ENCODE measurements around the gene PCDHGB1.

Gene PCDHGB1

DNA sequence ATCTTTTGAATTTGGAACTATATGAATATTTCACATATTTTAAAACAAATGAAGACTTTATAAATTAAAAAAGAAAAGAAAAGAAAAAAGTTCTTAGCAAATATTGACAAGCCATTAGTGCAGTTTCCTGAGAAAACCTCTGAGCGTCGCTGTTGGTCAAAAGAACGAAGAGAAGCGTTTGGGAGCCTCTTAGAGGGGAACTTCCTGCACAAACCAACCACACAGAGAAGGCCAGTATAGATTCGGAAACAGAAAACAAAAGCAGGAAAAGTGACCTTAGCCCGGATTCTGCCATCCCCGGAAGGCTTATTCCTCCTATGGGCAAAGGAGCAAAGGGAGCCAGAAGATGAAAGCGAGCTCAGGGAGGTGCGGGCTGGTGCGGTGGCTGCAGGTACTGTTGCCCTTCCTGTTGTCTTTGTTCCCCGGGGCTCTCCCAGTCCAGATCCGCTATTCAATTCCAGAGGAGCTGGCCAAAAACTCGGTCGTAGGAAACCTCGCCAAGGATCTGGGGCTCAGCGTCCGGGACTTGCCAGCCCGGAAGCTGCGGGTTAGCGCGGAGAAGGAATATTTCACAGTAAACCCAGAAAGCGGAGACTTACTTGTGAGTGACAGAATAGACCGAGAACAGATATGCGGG, 10.0 kb downstream of the PCDHGB1 start, which contains the start of gene PCDHGB2:
Gene PCDHGB2 (plus strand): TSS at position 205 of the 637 bp plus-strand sequence. CDS start 142 bp downstream, at position 347.
- H3K9ac ChIP-seq (ENCODE audit: low read length) = peak within 1 kb of the TSS; percentile 47; the same call in 1 of the 2 replicates
- peak within 1 kb of the TSS; percentile 84 for H2AFZ ChIP-seq (ENCODE audit: low read depth, low read length)
- no peaks in the 10 kb centered on the region for H3K4me1 ChIP-seq (ENCODE audit: low read length)
- H3K4me3 ChIP-seq (ENCODE audit: low read length) = peak within 1 kb of the TSS; percentile 74
- peak within 1 kb of the TSS; percentile 71 for H3K4me2 ChIP-seq (ENCODE audit: low read length)
- H3K9me3 ChIP-seq (ENCODE audit: insufficient read depth, low read length) = no peaks in the 10 kb centered on the region
- H3K36me3 ChIP-seq (replicated peaks; ENCODE audit: low read depth, low read length) = no peaks in the 10 kb centered on the region
- no peaks in the 10 kb centered on the region for H3K27me3 ChIP-seq (ENCODE audit: low read depth, low read length)
- no peak within 1 kb of the TSS for H3K27ac ChIP-seq (ENCODE audit: low read length)
- H4K20me1 ChIP-seq (ENCODE audit: insufficient read depth, low read length) = no peaks in the 10 kb centered on the region
- H3K79me2 ChIP-seq (ENCODE audit: low read length) = no peaks in the 10 kb centered on the region
- no peak for TF ChIP-seq EZH2phosphoT487 (IDR thresholded peaks at IDR 0.05; ENCODE audit: low read depth)
- TF ChIP-seq, protein P1, sequence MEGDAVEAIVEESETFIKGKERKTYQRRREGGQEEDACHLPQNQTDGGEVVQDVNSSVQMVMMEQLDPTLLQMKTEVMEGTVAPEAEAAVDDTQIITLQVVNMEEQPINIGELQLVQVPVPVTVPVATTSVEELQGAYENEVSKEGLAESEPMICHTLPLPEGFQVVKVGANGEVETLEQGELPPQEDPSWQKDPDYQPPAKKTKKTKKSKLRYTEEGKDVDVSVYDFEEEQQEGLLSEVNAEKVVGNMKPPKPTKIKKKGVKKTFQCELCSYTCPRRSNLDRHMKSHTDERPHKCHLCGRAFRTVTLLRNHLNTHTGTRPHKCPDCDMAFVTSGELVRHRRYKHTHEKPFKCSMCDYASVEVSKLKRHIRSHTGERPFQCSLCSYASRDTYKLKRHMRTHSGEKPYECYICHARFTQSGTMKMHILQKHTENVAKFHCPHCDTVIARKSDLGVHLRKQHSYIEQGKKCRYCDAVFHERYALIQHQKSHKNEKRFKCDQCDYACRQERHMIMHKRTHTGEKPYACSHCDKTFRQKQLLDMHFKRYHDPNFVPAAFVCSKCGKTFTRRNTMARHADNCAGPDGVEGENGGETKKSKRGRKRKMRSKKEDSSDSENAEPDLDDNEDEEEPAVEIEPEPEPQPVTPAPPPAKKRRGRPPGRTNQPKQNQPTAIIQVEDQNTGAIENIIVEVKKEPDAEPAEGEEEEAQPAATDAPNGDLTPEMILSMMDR (IDR thresholded peaks at IDR 0.05; ENCODE audit: low read depth, low read length) = peak; percentile 53

DNA sequence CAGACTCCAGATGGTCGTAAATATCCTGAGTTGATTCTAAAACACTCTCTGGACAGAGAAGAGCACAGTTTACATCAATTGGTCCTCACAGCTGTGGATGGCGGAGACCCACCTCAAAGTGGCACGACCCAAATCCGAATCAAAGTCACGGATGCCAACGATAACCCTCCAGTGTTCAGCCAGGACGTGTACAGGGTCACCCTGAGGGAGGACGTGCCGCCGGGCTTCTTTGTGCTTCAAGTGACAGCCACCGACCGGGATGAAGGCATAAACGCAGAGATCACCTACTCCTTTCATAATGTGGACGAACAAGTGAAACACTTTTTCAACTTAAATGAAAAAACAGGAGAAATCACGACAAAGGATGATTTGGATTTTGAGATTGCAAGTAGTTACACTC, 10.8 kb downstream of the PCDHGB1 start:
- no peak overlapping the region for H3K4me3 ChIP-seq (ENCODE audit: low read length)
- no peak overlapping the region for H3K4me2 ChIP-seq (ENCODE audit: low read length)
- no peaks in the 10 kb centered on the region for H4K20me1 ChIP-seq (ENCODE audit: insufficient read depth, low read length)
- no peaks in the 10 kb centered on the region for H3K4me1 ChIP-seq (ENCODE audit: low read length)
- no peak overlapping the region; the same call in 1 of the 2 replicates for H2AFZ ChIP-seq (ENCODE audit: low read depth, low read length)
- no peak for TF ChIP-seq EZH2phosphoT487 (IDR thresholded peaks at IDR 0.05; ENCODE audit: low read depth)
- TF ChIP-seq, protein P1 (IDR thresholded peaks at IDR 0.05; ENCODE audit: low read depth, low read length) = no peak
- no peaks in the 10 kb centered on the region for H3K9me3 ChIP-seq (ENCODE audit: insufficient read depth, low read length)
- no peak overlapping the region for H3K27ac ChIP-seq (ENCODE audit: low read length)
- H3K79me2 ChIP-seq (ENCODE audit: low read length) = no peaks in the 10 kb centered on the region
- no peak overlapping the region for H3K9ac ChIP-seq (ENCODE audit: low read length)
- H3K36me3 ChIP-seq (replicated peaks; ENCODE audit: low read depth, low read length) = no peaks in the 10 kb centered on the region
- H3K27me3 ChIP-seq (ENCODE audit: low read depth, low read length) = no peaks in the 10 kb centered on the region

DNA sequence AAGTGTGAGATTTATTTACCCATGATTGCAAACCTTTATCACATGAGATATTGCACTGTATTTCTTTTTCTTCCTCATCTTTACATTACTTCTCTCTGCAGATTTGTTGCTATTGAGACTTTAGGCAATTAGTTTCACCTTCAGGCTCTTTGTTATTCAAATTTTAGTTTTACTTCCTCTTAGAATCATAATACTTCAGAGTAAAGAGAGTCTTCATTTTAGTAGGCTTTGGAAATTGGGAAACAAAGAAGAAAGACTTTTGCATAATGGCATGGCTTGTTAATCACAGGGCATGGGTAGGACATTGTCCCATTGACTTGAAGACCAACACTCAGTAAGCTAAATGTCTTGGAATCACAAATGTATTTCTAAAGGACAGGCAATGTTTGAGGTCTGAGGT, 12.8 kb downstream of the PCDHGB1 start:
- no peaks in the 10 kb centered on the region for H3K9me3 ChIP-seq (ENCODE audit: insufficient read depth, low read length)

DNA sequence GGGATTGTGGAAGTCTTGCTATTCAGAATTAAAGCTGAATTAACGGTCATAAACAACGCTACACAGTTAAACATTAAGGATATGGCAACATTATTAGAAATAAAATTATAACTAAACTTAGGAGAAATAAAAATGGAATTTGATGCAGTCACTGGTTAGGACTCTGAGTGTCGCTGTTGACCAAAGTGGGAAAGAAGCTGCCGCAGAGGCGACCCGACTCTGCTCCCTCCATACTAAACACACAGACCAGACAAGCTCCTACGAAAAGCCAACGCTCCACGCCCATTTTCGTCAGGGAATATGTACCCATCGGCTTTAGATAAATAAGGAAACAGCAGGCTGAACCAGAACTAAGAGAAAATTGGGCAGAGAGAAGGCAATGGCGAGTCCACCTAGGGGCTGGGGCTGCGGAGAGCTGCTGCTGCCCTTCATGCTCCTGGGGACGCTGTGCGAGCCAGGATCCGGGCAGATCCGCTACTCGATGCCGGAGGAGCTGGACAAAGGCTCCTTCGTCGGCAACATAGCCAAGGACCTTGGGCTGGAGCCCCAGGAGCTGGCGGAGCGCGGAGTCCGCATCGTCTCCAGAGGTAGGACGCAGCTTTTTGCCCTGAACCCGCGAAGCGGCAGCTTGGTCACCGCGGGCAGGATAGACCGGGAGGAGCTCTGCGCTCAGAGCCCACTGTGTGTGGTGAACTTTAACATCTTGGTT, 14.2 kb downstream of the PCDHGB1 start, which contains the start of gene PCDHGA5:
Gene PCDHGA5 (plus strand): TSS at position 211 of the 709 bp plus-strand sequence. CDS start 169 bp downstream, at position 380.
- Histone ChIP-seq H4K20me1 (ENCODE audit: insufficient read depth, low read length) (no peaks in the 10 kb centered on the region), H3K4me3 (ENCODE audit: low read length) (no peak within 1 kb of the TSS), H3K4me1 (ENCODE audit: low read length) (no peaks in the 10 kb centered on the region), H3K9me3 (ENCODE audit: insufficient read depth, low read length) (no peaks in the 10 kb centered on the region), H3K79me2 (ENCODE audit: low read length) (no peaks in the 10 kb centered on the region), H3K27me3 (ENCODE audit: low read depth, low read length) (no peaks in the 10 kb centered on the region), H3K9ac (ENCODE audit: low read length) (no peak within 1 kb of the TSS), H3K27ac (ENCODE audit: low read length) (no peak within 1 kb of the TSS), H3K4me2 (ENCODE audit: low read length) (no peak within 1 kb of the TSS), H2AFZ (ENCODE audit: low read depth, low read length) (no peak within 1 kb of the TSS), H3K36me3 (replicated peaks; ENCODE audit: low read depth, low read length) (no peaks in the 10 kb centered on the region)
- TF ChIP-seq EZH2phosphoT487 (IDR thresholded peaks at IDR 0.05; ENCODE audit: low read depth) = no peak
- TF ChIP-seq, protein P1 (IDR thresholded peaks at IDR 0.05; ENCODE audit: low read depth, low read length) = no peak

More for the DNA sequence above, 12.8 kb downstream of the PCDHGB1 start:
- Histone ChIP-seq H3K4me1 (ENCODE audit: low read length) (no peaks in the 10 kb centered on the region), H3K9ac (ENCODE audit: low read length) (no peak overlapping the region), H3K79me2 (ENCODE audit: low read length) (no peaks in the 10 kb centered on the region), H3K4me3 (ENCODE audit: low read length) (no peak overlapping the region), H3K36me3 (replicated peaks; ENCODE audit: low read depth, low read length) (no peaks in the 10 kb centered on the region), H4K20me1 (ENCODE audit: insufficient read depth, low read length) (no peaks in the 10 kb centered on the region), H3K4me2 (ENCODE audit: low read length) (no peak overlapping the region), H3K27me3 (ENCODE audit: low read depth, low read length) (no peaks in the 10 kb centered on the region), H3K27ac (ENCODE audit: low read length) (no peak overlapping the region), H2AFZ (ENCODE audit: low read depth, low read length) (no peak overlapping the region)
- TF ChIP-seq EZH2phosphoT487 (IDR thresholded peaks at IDR 0.05; ENCODE audit: low read depth) = no peak
- TF ChIP-seq, protein P1 (IDR thresholded peaks at IDR 0.05; ENCODE audit: low read depth, low read length) = no peak

Measured in OCI-LY3 (cell line).